GM23248 (cell line): Measurements from ENCODE around the gene AIP. TPM values are rescaled to one million over a fixed set of nuclear protein-coding genes. Genes with fewer than 3 reads are reported as not detected.

Source experiments
- DNase-seq: peaks from one replicate; pipeline ENCODE4 v3.0.0-alpha.2; 2015
- H2AFZ ChIP-seq: fragments of 200-600 bp; sonication (generic); 2 replicates; pipeline ENCODE4 v1.6.1; 2016; ENCODE audit warnings: antibody characterized with exemption
- H3F3A ChIP-seq: fragments of 200-600 bp; sonication (generic); 2 replicates; pipeline ENCODE4 v1.6.1; 2016; ENCODE audit warnings: mild to moderate bottlenecking, antibody characterized with exemption, mixed run types; ENCODE audit not compliant: insufficient read depth
- H3K27ac ChIP-seq: fragments of 200-600 bp; sonication (generic); 2 replicates; pipeline ENCODE4 v1.5.1; 2016; ENCODE audit warnings: mild to moderate bottlenecking
- H3K27me3 ChIP-seq: fragments of 200-600 bp; sonication (generic); replicated peaks from 2 replicates; pipeline ENCODE4 v1.6.1; 2016; ENCODE audit warnings: mild to moderate bottlenecking; ENCODE audit not compliant: insufficient read depth
- H3K36me3 ChIP-seq: fragments of 200-600 bp; sonication (generic); 2 replicates; pipeline ENCODE4 v1.6.1; 2016; ENCODE audit warnings: low read depth, mild to moderate bottlenecking
- H3K4me1 ChIP-seq: fragments of 200-600 bp; sonication (generic); 2 replicates; pipeline ENCODE4 v1.6.1; 2016; ENCODE audit warnings: mild to moderate bottlenecking; ENCODE audit not compliant: insufficient read depth
- H3K4me2 ChIP-seq: fragments of 200-600 bp; sonication (generic); one replicate; pipeline ENCODE4 v1.6.1; 2016; ENCODE audit warnings: mild to moderate bottlenecking; ENCODE audit not compliant: unreplicated experiment
- H3K4me3 ChIP-seq: fragments of 200-600 bp; sonication (generic); 2 replicates; pipeline ENCODE4 v1.5.1; 2016; ENCODE audit warnings: mild to moderate bottlenecking
- H3K79me2 ChIP-seq: fragments of 200-600 bp; sonication (generic); 2 replicates; pipeline ENCODE4 v1.6.1; 2016; ENCODE audit warnings: mild to moderate bottlenecking; ENCODE audit not compliant: insufficient read depth
- H3K9ac ChIP-seq: fragments of 200-600 bp; sonication (generic); 2 replicates; pipeline ENCODE4 v1.6.1; 2016; ENCODE audit warnings: mild to moderate bottlenecking
- H3K9me2 ChIP-seq: fragments of 200-600 bp; sonication (generic); 2 replicates; pipeline ENCODE4 v1.6.1; 2016; ENCODE audit warnings: mixed run types, mild to moderate bottlenecking, moderate library complexity; ENCODE audit not compliant: insufficient read depth
- H3K9me3 ChIP-seq: fragments of 200-600 bp; sonication (generic); one replicate; pipeline ENCODE4 v1.6.1; 2017; ENCODE audit warnings: low read depth
- H4K20me1 ChIP-seq: fragments of 200-600 bp; sonication (generic); 2 replicates; pipeline ENCODE4 v1.6.0; 2016; ENCODE audit not compliant: insufficient read depth
- EZH2 ChIP-seq: fragments of 200-600 bp; sonication (generic); IDR thresholded peaks from 2 replicates; pipeline ENCODE4 v1.6.1; 2018; ENCODE audit warnings: antibody characterized with exemption, mild to moderate bottlenecking; ENCODE audit not compliant: insufficient read depth, poor library complexity, severe bottlenecking
- EZH2phosphoT487 ChIP-seq: fragments of 200-600 bp; sonication (generic); IDR thresholded peaks from 2 replicates; pipeline ENCODE4 v1.6.1; 2018; ENCODE audit warnings: antibody characterized with exemption, moderate library complexity, mild to moderate bottlenecking, low read depth; ENCODE audit not compliant: insufficient read depth
- WGBS, 2 experiments: methylation state at CpG; one replicate each; pipeline ENCODE4 v1.1.6; 2015 to 2017; ENCODE audit warnings: low lambda C conversion rate in 2 of 2, low coverage in 1 of 2; ENCODE audit errors: missing lambda C conversion rate in 2 of 2; 5-methylcytosine and 5-hydroxymethylcytosine counted together
- in situ Hi-C: fragments of 300-500 bp; cut with MboI; formaldehyde crosslinking; loops from 2 replicates; pipeline ENCODE4 v1.15.0; 2020
- polyA plus RNA-seq: library from polyadenylated mRNA; unstranded; fragments of >200 nt; fragmentation: Nextera tagmentation; extraction: Ambion mirVana; gene quantifications from 2 replicates; pipeline ENCODE4 v1.2.1, GENCODE V29; 2016
- total RNA-seq: library from RNA; depleted of rRNA; stranded (reverse); fragments of >200 nt; shearing (Covaris generic); gene quantifications from 2 replicates; pipeline ENCODE4 v1.2.3, GENCODE V29; 2014

Gene AIP
- total and polyA plus RNA-seq, 2 experiments from 2014 or later: 56.1 to 58.5 TPM

GRCh38 chr11:67452141-67452952 is 30.5 kb upstream of the AIP start, which contains the start of gene GPR152:
GPR152 (minus strand) TSS chr11:67452729; CDS start chr11:67452724, 5 bp downstream.
- Histone ChIP-seq H2AFZ (no peak within 1 kb of the TSS), H3K27ac (no peak within 1 kb of the TSS), H3K9ac (no peak within 1 kb of the TSS), H3K4me3 (no peak within 1 kb of the TSS), H4K20me1 (no peaks in the 10 kb centered on the region), H3K9me3 (no peaks in the 10 kb centered on the region), H3K4me2 (no peak within 1 kb of the TSS), H3K79me2 (no peaks in the 10 kb centered on the region), H3K9me2 (no peaks in the 10 kb centered on the region), H3K36me3 (no peaks in the 10 kb centered on the region), H3K27me3 (no peaks in the 10 kb centered on the region), H3F3A (no peaks in the 10 kb centered on the region), H3K4me1 (no peaks in the 10 kb centered on the region)
- no peak for DNase-seq
- WGBS, 2 experiments: 79 to 81% methylated on average over 33 of the region's 33 CpGs
- in situ Hi-C loops: no loop called here
- TF ChIP-seq EZH2: no peak
- TF ChIP-seq EZH2phosphoT487: no peak

- Histone ChIP-seq H3F3A (no peaks in the 10 kb centered on the region), H3K4me3 (no peak overlapping the region), H3K9me2 (no peaks in the 10 kb centered on the region), H3K27ac (no peak overlapping the region), H3K79me2 (no peaks in the 10 kb centered on the region), H3K36me3 (no peaks in the 10 kb centered on the region), H3K9me3 (no peaks in the 10 kb centered on the region), H4K20me1 (no peaks in the 10 kb centered on the region), H3K9ac (no peak overlapping the region), H2AFZ (no peak overlapping the region), H3K4me2 (no peak overlapping the region), H3K27me3 (no peaks in the 10 kb centered on the region), H3K4me1 (no peaks in the 10 kb centered on the region)
- WGBS, 2 experiments: 70 to 71% methylated on average over 18 to 21 of the region's 21 CpGs
- DNase-seq: no peak
- in situ Hi-C loops: no loop called here
- TF ChIP-seq EZH2phosphoT487 (no peak), EZH2 (no peak)
Measured at GRCh38 chr11:67453816-67454732, 28.8 kb upstream of the AIP start.

- 61 to 71% methylated on average over 3 of the region's 3 CpGs for WGBS, 2 experiments
- no peak for DNase-seq
- in situ Hi-C loops: no loop called here
Measured at GRCh38 chr11:67455054-67455453, 27.8 kb upstream of the AIP start, which contains the start of gene CABP4. CABP4 (plus strand) TSS chr11:67455354; CDS start chr11:67455424, 70 bp downstream.

GRCh38 chr11:67456068-67456705 is 26.6 kb upstream of the AIP start:
- H3K36me3 ChIP-seq: no peaks in the 10 kb centered on the region
- H3K27me3 ChIP-seq: no peaks in the 10 kb centered on the region
- no peak overlapping the region for H2AFZ ChIP-seq
- 72 to 76% methylated on average over 23 of the region's 25 CpGs for WGBS, 2 experiments
- no peaks in the 10 kb centered on the region for H4K20me1 ChIP-seq
- H3K9ac ChIP-seq: no peak overlapping the region
- in situ Hi-C loops: no loop called here
- H3K4me2 ChIP-seq: no peak overlapping the region
- H3F3A ChIP-seq: no peaks in the 10 kb centered on the region
- H3K9me2 ChIP-seq: no peaks in the 10 kb centered on the region
- H3K4me3 ChIP-seq: no peak overlapping the region
- H3K4me1 ChIP-seq: no peaks in the 10 kb centered on the region
- H3K9me3 ChIP-seq: no peaks in the 10 kb centered on the region
- DNase-seq: no peak
- no peaks in the 10 kb centered on the region for H3K79me2 ChIP-seq
- TF ChIP-seq EZH2 (no peak), EZH2phosphoT487 (no peak)
- H3K27ac ChIP-seq: no peak overlapping the region

More at GRCh38 chr11:67455054-67455453, 27.8 kb upstream of the AIP start, which contains the start of gene CABP4:
- Histone ChIP-seq H3K27me3 (no peaks in the 10 kb centered on the region), H3K9ac (no peak within 1 kb of the TSS), H3K36me3 (no peaks in the 10 kb centered on the region), H3K4me3 (no peak within 1 kb of the TSS), H3K9me2 (no peaks in the 10 kb centered on the region), H3K79me2 (no peaks in the 10 kb centered on the region), H3K9me3 (no peaks in the 10 kb centered on the region), H3F3A (no peaks in the 10 kb centered on the region), H3K4me1 (no peaks in the 10 kb centered on the region), H4K20me1 (no peaks in the 10 kb centered on the region), H2AFZ (no peak within 1 kb of the TSS), H3K4me2 (no peak within 1 kb of the TSS), H3K27ac (no peak within 1 kb of the TSS)
- TF ChIP-seq EZH2: no peak
- no peak for TF ChIP-seq EZH2phosphoT487
